ENCODE data around the gene GKN2.
"Not testable (repeated sequence)": the region's sequence is repeated elsewhere in the genome, so short reads cannot be mapped to it uniquely, and the experiment has no call there.

The GKN2 gene

DNA sequence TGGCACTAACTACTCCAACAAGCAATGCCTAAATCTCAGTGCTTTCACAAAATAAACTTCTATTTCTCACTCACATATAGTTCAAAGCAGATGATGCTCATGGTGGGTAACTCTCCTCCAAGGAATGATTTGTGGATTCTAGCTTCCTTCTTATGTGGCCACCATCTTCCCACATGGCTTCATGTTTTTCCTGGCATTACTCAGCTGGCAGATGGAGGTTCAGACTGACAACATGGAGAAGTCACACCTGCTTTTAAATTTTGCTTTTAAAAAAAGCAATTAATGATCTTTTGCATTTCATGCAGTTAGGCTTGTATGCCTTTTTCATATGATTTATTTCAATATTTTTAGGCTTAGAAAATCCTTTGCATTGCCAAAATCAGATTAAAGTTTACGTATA, 6.3 kb upstream of the GKN2 start:
- DNase-seq: no peak

DNA sequence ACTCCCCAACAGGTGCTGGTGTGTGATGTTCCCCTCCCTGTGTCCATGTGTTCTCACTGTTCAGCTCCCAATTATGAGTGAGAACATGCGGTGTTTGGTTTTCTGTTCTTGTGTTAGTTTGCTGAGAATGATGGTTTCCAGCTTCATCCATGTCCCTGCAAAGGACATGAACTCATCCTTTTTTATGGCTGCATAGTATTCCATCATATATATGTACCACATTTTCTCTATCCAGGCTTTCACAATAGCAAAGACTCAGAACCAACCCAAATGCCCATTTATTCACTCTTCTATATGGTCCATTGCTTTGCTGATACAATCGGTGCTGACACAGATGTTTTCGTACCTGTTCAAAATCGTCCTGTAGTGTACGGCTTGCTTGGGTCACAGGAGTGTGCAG, 2.7 kb upstream of the GKN2 start:
- DNase-seq: not testable (repeated sequence)

DNA sequence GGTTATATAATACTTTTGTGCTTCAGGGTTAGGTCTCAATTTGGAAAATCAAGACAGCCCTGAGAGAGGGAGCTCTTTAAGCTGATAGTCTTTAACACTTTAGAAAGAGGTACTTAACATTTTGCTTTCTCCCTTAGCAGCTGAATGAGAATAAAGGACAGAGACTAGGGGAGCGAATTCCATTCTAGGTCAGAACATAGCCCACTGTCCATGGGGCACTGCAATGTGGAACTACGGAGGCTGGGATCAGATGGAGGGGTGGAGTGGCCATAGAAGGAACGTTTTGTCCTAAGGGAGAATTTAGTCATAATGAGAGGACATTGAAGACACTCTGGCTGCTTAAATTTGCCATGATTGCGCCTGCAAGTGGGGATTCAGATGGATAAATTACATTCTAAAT, 794 bp downstream of the GKN2 start:
- no peak for DNase-seq

DNA sequence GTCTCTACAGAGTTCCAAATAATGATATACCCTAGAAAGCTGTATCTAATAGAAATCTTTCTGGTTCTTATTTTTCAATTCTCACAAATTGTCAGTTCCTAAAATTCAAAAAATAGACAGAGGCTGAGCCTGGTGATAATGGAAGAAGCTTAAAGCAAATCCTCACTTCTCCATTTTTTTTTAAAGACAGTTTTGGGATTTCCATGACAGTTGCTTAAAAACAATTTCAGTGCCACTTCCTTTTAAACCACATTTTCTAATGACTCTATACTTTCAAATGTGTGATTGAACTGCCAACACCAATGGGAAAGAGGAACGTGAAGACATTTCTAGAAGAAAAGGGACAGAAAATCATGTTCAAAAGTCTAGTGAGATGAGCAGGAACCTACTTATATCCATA, 4.0 kb downstream of the GKN2 start:
- no peak for DNase-seq

DNA sequence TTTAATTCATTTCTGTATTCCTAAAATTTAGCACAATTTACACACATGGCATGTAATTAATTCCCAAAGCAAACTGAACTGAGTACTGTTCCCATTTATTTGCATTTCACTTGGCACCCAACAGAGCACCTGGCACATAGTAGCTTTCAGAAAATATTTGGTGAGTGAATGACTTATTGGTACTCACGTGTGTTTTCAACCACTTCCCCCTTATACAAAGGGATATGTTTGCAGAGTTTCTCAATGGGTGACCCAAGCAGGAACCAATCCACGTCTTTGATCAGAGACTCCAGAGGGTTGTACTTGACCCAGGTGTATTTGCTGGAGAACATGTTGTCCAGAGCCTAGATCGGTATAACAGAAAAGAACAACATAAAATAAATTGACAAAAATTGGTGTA, 6.6 kb downstream of the GKN2 start:
- no peak for DNase-seq

DNA sequence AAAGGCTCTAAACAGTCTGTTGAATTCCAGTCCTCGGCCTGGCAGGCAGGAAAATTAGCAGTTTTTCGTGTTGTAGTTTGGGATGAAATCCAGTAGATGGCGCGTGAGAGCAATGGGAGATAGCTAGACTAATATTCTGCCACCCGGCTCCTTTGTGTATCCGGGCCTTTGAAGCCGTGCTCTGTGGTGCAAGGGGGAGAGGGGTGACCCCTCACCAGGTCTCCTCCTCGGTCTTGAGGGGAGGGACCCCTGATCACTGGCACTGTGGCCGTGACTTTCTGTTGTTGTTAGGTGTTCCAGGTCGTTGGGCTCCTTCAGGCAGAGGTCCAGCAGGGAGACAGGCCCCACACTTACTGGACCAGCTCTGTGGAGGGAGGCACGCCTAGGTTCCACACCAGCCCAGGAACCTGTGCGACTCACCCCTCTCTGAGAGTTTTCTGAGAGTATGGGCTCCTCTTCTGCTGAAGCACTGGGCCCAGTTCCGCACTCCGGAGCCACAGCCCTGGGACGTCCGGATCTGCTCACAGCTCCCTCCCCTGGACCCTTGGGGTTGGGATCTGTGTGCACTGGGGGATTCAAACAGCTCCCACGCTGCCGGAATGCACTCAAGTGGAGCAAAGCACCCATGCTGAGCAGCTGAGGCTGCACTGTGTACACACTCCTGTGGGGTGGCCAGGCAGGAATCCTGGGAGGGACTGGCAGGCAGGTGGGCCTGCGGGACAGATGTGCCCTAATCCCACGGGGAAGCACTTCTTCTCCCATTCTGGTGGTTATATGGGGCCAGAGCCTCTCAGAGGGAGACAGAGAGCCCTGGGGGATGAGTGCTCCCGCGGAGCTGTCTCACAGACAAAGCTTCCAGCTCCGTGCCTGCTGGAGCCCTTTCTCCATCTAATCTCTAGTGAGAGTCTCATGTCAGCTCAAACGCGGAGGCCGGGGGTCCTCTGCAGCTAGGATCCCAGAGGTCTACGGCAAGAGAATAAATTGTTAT, 8.8 kb downstream of the GKN2 start:
- DNase-seq: no peak

DNA sequence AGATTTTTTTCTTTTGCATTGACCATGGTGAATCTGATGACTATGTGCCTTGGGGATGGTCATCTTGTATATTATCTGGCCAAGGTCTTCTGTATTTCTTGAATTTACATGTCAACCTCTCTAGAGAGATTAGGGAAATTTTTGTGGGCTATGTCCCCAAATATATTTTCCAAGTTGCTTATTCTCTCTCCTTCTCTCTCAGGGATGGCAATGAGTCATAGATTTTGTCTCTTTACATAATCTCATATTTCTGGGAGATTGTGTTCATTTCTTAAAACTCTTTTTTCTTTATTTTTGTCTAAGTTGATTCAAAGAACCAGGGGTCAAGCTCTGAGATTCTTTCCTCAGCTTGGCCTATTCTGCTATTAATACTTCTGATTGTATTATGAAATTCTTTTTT, 9.9 kb downstream of the GKN2 start:
- no peak for DNase-seq

DNA sequence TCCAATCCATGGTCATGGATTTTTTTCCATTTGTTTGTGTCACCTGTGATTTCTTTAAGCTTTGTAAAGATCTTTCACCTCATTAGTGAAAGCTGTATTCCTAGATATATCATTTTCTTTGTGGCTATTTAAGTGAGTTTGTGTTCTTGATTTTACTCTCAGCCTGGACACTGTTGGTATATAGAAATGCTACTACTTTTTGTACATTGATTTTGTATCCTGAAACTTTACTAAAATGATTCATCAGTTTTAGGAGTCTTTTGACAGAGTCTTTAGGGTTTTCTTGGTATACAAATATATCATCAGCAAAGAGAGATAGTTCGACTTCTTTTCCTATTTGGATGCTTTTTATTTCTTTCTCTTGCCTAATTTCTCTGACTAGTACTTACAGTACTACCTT, 12.3 kb downstream of the GKN2 start:
- no peak for DNase-seq

DNA sequence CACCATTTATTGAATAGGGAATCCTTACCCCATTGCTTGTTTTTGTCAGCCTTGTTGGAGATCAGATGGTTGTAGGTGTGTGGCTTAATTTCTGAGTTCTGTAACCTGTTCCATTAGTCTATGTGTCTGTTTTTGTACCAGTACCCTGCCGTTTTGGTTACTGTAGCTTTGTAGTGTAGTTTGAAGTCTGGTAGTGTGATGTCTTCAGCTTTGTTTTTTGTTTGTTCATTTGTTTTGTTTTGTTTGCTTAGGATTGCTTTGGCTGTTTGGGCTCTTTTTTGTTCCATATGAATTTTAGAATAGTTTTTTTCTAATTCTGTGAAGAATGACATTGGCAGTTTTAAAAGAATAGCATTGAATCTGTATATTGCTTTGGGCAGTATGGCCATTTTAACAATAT, 12.7 kb downstream of the GKN2 start:
- DNase-seq: no peak

DNA sequence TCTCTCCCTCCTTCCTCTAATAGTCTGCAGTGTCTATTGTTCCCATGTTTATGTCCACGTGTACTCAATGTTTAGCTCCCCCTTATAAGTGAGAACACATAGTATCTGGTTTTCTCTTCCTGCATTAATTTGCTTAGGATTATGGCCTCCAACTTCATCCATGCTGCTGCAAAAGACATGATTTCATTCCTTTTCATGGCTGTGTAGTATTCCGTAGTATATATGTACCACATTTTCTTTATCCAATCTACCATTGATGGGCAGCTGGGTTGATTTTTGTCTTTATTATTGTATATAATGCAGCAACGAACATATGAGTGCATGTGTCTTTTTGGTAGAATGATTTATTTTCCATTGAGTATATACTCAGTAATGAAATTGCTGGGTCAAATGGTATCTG, 13.8 kb downstream of the GKN2 start:
- DNase-seq: no peak

DNA sequence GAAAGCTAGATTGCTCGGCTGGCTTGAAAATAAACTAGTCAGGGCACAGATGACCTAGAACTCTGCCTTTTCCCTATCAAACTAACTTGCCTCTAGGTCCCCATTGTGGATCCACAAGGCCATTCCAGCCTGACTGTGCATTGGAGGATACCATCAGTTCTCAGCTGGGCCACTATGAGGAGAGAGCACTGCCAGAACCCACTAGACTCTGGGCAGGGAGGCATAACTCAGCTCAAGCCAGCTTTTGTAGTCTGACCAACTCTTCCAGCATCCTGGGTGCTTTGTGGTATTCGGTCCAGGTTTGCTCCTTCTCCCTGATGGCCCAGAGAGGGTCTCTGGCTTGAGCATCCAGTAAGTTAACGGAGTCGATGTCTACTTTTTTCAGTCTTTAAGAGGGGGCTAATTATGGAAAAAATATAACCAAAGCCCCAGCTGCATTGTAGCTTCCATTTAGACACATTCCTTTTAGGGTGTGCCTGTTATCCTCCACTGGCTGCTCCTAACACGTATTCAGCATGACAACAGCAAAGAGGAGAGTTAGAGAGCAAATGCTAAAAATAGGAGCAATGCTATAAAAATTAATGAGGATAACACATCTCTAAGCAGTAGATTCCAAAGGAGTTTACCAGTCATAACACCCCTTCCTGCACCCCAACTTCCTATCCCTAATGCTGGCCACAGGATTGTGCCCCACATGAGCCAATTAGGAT, 15.2 kb downstream of the GKN2 start:
- no peak for DNase-seq

DNA sequence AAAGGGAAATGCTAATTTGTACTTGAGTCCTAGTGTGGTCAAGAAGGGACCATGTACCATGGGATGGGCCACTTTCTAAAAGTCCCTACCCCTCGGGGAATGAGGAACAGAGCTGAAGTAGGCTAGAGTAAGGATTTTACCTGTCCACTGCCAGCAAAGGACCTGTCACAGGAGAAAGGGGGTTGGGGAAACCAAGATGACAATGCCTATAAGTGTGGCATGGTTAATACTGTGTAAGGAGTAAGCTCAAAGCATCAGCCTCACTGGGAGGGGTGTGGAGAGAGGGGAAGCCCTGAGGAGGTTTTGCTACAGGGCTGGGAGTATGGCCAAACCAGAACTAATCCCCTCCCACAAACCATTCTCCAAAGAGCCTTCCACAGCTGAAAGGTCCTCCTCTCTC, 15.8 kb downstream of the GKN2 start:
- no peak for DNase-seq

DNA sequence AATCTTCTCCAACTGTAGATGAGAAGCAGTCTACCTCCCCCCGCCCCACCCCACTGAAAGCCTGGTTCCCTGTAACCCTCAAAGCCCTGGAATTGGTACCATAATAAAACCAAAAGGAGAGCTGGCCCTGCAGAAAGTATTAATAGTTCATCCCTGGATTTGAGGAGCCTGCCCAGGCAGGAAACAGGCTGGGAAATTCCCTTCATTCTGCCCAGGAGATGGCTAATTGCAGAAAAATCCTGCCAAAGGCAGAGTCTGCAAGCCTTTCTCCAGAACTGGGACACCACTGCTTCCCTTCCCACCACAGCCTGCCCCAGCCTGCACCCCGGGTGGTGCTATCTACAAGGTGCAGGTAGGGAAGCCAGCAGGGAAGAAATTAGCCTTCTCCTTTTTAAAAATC, 16.3 kb downstream of the GKN2 start:
- DNase-seq: no peak

DNA sequence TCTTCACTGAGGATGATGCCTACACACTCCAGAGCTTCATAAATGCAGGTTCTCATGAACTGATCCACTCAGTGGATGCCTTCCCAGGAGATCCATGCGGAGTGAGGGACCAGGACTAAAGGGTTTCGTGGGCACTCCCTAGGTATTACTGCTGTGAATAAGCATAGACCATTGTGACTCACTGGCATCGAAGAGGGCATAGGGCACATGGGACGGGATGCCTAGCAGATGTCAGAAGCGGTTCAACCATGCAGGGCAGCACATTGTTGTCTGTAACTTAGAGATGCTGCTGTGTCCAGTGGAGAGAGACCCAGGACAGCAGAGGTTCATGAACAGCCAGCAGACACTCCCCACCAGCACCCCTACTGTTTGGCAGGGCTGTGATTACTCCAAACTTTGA, 17.2 kb downstream of the GKN2 start:
- DNase-seq: no peak

DNA sequence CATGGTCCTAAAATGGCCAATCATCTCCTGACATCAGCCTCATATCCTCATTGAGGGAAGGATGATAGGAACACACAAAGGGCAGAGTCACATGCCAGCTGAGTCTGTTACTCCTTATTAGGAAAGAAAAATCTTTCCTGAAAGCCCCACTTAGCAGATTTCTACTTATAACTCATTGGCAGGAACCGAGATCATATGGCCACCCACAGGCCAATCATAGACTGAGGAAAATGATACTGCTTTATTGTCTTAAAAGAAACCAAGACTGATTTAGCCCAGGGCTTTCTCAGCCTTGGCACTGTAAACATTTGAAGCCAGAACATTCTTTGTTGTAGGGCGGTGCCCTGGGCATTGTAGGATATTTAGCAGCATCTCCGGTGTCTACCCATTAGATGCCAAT, 18.7 kb downstream of the GKN2 start:
- no peak for DNase-seq

DNA sequence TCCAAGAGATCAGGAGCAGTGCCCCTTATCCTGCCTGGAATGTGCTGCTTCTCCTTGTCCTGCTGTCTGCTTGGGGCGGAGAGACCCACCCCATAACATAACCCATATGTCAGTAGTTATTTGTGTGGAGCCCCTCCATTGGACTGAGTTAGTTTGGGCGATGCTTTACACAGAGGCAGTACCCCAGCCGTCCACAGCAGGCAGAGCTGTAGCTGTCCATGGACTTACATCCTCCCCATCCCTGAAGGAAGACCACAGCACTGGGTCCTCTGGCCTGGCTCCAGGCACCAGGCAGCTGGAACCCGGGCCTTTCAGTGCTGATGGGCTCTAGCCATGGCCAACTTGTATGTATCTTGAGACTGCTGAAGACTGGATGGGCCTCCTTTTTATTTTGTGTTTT, 20.3 kb downstream of the GKN2 start:
- DNase-seq: no peak

DNA sequence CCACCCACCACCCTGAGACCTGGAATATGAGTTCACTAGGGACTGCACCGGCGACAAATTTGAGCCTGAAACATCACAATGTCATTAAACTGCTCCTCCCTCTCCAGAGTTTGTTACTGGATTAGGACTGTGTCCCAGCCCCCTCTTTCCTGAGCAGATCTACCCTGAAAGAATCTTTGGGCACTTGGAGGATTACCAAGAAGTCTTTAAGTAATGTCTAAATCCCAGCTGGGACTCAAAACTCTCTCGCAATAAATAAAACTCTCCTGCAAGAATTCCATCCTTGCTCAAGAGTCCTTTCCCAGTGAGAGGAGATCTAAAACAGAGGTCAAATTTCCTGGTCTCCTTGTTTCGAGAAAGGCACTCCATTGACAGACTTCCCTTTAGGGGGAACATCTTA, 20.9 kb downstream of the GKN2 start:
- no peak for DNase-seq

DNA sequence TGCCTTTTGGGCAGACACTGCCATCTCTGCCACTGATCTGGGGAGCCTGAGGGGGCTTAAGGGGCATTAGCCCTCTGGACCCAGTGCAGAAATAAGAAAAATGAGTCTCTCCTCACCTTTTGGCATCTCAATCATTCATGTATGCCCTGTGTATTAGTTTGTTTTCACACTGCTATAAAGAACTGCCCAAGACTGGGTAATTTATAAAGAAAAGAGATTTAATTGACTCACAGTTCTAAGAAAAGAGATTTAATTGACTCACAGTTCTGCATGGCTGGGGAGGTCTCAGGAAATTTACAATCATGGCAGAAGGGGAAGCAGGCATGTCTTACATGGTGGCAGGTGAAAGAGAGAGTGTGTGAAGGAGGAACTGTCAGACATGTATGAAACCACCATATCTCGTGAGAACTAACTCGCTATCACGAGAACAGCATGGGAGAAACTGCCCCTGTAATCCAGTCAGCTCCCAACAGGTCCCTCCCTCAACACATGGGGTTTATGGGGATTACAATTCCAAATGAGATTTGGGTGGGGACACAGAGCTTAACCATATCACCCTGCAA, 21.5 kb downstream of the GKN2 start:
- DNase-seq: no peak

DNA sequence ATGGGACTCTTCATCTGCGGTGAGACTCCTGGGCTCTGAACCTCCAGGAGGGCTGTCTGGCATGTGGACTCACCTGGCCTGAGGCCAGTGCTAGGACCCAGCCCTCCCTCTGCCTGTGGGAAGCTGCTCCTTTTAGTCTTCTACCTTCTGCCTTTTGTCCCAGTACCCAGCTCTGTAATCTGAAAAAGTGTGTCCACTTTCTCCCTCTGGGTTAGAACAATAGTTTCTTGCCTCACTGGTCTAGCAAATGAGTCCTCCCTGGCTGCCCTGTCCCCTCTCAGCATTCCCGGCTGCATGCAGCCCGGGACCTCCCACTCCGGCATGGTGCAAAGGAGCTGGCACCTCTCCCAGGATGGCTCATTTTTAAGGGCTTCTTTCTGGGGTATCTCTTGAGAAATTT, 25.9 kb downstream of the GKN2 start:
- no peak for DNase-seq

DNA sequence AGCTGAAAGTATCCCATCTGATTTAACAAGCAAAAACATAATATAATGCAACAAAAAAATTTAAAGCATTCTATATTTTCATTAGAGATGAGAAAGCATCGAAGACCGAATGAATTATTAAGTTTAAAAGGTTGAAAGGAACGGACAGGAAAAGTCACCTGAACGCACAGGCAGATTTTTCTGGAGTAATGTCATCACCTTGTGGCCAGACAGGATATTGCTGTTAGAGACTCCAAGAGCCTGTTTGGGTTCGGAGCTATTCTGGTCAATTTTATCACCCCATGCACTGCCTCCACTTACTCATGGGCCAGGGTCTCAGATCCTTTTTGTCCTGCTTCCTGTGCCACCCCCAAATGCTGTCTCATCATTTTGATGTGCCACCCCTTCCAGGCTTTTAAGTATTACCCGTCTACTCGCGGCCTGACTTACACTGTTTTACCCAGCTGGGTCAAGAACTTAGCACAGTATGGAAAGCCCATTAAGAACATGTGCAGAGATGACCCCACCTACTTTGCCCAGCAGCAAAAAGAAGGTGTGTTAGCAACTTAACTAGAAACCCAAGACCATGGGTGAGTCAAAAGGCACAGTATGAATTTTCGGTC, 27.3 kb downstream of the GKN2 start:
- DNase-seq: no peak

DNA sequence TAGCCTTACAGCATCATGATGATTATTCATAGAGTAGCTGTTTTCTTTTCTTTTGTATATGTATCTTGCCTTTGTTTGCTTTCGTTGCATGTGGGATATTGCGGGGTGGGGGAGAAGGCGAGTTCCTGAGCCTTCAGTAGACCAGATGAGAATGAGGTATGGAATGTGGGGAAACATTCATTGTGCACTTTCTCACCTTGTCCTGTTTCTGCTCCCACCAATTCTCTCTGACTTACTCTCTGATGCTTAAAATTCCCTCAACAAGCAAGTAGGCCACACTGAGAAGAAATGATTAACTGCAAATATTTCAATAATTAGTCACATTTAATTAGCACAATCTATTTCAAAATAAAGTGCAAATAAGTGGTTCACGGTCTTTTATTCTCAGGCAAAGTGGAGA, 31.0 kb downstream of the GKN2 start:
- no peak for DNase-seq

DNA sequence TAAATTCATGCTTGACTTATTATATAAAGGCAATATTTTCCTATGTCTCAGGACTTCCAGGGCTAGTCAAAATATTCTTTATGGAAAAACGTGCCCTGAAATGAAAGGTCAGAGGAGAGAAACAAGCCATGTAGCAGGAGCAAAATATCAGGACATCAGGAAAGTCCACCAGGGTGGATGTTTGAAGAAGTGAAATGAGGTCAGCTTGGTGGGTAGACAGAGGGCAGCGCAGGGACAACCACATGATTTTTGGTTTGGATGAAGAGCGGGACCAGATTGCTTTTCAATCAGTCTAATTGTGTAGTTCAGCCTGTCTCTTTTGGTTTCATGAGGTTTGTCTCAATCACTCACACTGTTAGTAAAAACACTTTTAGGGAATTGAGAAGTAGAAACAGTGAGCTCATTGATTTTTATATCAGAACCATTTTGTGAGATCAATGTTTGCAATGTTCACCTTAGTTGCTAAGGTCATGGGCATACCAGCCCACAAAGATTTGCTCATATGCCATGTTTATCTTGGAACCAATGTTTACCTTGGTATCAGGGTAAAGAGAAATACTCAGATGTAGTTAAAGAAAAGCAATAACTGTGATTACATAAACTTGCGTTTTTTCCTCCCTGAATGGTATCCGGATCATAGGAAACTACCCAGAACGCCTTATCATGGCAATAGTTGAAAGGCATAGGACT, 32.1 kb downstream of the GKN2 start:
- DNase-seq: no peak

DNA sequence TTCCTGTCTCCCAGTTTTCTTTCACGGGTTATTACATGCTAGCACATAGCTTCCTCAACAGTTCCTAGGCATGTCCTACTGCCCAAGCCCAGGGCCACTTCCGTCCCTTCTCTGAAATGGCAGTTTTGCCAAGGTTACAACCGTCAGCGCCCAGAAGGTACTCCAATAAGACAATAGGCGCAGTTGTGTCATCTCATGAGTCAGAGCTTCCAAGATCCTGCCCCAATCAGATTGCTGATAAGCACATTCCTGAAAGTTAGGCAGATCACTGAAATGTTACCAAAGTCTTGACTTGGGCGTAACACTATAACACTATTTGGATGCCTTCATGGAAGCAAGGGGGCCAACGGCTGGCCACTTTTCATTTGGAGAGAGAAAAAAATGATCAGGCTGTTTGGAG, 34.2 kb downstream of the GKN2 start:
- no peak for DNase-seq

Data from activated gamma-delta T cell (primary cell).